Lower leg skin (tissue), 3 donors: ENCODE results near the gene MPRIP.

Experiments
- POLR2A ChIP-seq, 2 donors: fragments of 450-650 bp; IDR thresholded peaks; one replicate each; pipeline ENCODE4 v1.6.1; 2016 to 2017; ENCODE audit warnings: antibody characterized with exemption in 2 of 2, mild to moderate bottlenecking in 1 of 2, moderate library complexity in 1 of 2
- TF ChIP-seq, protein P1 (sequence below), 3 donors: fragments of 450-650 bp; IDR thresholded peaks; one replicate each; pipeline ENCODE4 v1.5.1; 2016; ENCODE audit warnings: antibody characterized with exemption in 3 of 3, mild to moderate bottlenecking in 3 of 3, moderate library complexity in 2 of 3

DNA sequence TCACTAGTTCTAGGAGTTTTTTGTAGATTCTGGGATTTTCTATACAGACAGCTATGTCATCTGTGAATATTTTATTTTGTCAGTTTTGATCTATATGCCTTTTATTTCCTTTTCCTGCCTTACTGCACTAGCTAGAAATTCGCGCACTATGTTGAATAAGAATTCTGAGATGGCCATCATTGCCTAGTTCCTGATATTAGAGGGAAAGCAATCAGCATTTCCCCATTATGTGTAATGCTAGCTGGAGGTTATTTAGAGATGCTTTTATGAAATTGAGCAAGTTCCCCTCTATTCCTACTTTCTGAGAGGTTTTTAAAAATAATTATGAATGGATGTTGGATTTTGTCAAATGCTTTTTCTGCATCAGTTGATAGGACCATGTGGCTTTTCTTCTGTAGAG is 23.8 kb downstream of the MPRIP start:
- TF ChIP-seq, protein P1, sequence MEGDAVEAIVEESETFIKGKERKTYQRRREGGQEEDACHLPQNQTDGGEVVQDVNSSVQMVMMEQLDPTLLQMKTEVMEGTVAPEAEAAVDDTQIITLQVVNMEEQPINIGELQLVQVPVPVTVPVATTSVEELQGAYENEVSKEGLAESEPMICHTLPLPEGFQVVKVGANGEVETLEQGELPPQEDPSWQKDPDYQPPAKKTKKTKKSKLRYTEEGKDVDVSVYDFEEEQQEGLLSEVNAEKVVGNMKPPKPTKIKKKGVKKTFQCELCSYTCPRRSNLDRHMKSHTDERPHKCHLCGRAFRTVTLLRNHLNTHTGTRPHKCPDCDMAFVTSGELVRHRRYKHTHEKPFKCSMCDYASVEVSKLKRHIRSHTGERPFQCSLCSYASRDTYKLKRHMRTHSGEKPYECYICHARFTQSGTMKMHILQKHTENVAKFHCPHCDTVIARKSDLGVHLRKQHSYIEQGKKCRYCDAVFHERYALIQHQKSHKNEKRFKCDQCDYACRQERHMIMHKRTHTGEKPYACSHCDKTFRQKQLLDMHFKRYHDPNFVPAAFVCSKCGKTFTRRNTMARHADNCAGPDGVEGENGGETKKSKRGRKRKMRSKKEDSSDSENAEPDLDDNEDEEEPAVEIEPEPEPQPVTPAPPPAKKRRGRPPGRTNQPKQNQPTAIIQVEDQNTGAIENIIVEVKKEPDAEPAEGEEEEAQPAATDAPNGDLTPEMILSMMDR (IDR thresholded peaks at IDR 0.05), result no peak
- TF ChIP-seq POLR2A (IDR thresholded peaks at IDR 0.05), result no peak
